Neutrophil (primary cell): ENCODE measurements around the gene MPP2.

ENCODE experiments used
- H3K27ac ChIP-seq: fragments of 200-600 bp; sonication (generic); 2 replicates; pipeline ENCODE4 v1.5.1; 2016; ENCODE audit warnings: mild to moderate bottlenecking, moderate library complexity
- H3K27me3 ChIP-seq: fragments of 200-600 bp; sonication (generic); 2 replicates; pipeline ENCODE4 v1.6.0; 2016; ENCODE audit warnings: mild to moderate bottlenecking
- H3K36me3 ChIP-seq: fragments of 200-600 bp; sonication (generic); 2 replicates; pipeline ENCODE4 v1.5.1; 2017
- H3K4me1 ChIP-seq, 2 experiments: fragments of 200-600 bp in 1 of 2; sonication (generic) in 1 of 2; 1 replicate in 1 of 2; 2 replicates in 1 of 2; pipeline versions ENCODE4 v1.5.1 to v1.6.1; 2013 to 2016; ENCODE audit warnings: low read depth in 1 of 2, low read length in 1 of 2, mild to moderate bottlenecking in 1 of 2, moderate library complexity in 1 of 2; ENCODE audit not compliant: control insufficient read depth in 1 of 2, insufficient read depth in 1 of 2
- H3K4me3 ChIP-seq, 2 experiments: fragments of 200-600 bp in 1 of 2; sonication (generic) in 1 of 2; 1 replicate in 1 of 2; 2 replicates in 1 of 2; pipeline ENCODE4 v1.5.1; 2013 to 2016; ENCODE audit warnings: low read depth in 1 of 2, low read length in 1 of 2, mild to moderate bottlenecking in 1 of 2, moderate library complexity in 1 of 2
- H3K9me3 ChIP-seq: fragments of 200-600 bp; sonication (generic); 2 replicates; pipeline ENCODE4 v1.5.1; 2016
- TF ChIP-seq, protein P1 (sequence below): fragments of 200-600 bp; sonication (generic); IDR thresholded peaks from 2 replicates; pipeline ENCODE4 v1.5.1; 2016; ENCODE audit warnings: antibody characterized with exemption

MPP2 gene

DNA sequence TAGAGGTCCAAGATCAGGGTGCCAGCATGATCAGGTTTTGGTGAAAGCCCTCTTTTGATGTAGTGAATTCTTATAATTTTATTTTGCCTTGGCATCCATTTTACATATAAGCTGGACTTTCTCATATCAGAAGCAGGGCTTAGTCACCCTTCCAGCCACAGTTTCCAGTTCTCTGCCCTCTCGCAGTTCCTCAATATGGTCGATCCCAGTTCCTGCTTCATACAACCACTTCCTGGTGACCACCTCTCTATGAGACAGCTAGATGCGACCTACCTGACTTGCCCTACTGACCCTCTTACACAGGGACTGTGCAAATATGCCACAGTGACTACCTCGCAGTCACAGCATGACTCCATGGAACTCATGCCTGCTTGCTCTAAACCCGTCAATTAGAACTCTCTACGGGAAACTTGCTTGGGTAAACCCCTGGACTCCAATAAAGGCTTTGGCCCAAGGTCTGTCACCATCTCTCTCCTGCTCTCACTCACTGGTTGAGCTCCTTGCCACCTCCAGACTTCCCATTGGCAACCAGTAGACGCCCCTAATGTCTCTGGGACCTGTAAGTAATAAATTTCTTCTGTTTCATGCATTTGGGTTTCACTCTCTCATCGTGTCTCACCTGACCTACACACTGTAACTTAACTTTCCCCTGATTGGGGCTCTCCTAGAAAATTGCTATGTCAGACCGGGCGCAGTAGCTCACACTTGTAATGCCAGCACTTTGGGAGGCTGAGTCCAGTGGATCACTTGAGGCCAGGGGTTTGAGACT is 38.9 kb downstream of the MPP2 start:
- TF ChIP-seq, protein P1, sequence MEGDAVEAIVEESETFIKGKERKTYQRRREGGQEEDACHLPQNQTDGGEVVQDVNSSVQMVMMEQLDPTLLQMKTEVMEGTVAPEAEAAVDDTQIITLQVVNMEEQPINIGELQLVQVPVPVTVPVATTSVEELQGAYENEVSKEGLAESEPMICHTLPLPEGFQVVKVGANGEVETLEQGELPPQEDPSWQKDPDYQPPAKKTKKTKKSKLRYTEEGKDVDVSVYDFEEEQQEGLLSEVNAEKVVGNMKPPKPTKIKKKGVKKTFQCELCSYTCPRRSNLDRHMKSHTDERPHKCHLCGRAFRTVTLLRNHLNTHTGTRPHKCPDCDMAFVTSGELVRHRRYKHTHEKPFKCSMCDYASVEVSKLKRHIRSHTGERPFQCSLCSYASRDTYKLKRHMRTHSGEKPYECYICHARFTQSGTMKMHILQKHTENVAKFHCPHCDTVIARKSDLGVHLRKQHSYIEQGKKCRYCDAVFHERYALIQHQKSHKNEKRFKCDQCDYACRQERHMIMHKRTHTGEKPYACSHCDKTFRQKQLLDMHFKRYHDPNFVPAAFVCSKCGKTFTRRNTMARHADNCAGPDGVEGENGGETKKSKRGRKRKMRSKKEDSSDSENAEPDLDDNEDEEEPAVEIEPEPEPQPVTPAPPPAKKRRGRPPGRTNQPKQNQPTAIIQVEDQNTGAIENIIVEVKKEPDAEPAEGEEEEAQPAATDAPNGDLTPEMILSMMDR, result no peak
- no peaks in the 10 kb centered on the region for H3K9me3 ChIP-seq
- no peaks in the 10 kb centered on the region for H3K4me1 ChIP-seq
- H3K36me3 ChIP-seq, result no peaks in the 10 kb centered on the region
- peaks cover 13% of the 10 kb centered on the region for H3K27me3 ChIP-seq
- no peak overlapping the region for H3K4me3 ChIP-seq
- no peak overlapping the region for H3K27ac ChIP-seq

DNA sequence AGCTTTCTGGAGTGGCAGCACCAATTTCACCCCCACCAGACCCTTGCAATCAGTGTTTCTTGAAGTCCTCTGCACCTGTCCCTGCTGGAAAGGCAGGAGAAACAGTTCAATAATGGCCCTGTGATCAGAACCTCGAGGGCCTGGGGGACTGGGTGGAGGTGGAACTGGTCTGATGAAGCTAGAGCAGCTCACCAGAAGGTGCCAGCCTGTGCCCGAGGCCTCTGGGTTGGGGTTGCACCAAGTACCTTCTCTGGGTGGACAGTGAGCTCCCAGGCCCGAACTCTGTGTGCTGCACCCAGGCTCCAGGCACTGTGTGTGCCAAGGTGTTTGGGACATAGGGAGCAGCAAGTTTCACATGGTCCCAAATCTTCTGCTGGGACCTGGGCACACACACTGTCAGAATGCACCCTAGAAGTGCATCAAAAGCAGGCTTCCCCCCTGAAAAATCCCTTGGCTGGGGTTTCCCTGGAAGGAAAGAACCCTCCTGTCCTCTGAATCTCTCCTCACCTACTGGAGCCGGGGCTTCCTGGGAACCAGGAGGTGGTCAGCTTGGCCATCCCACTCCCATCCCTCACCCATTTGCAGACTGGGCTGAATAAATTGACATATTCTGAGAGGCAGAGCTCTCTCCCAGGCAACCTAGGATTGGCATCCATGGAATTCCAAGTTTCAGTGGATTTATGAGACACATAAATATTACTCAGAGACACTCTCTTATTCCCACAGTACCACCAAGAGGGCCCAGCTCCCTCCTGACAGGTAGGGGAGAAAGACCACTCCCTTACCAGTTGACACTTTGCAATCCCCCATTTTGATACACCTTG is 43.0 kb downstream of the MPP2 start:
- Histone ChIP-seq H3K36me3 (no peaks in the 10 kb centered on the region), H3K4me3 (no peak overlapping the region), H3K27me3 (no peaks in the 10 kb centered on the region), H3K4me1 (no peaks in the 10 kb centered on the region), H3K27ac (no peak overlapping the region), H3K9me3 (no peaks in the 10 kb centered on the region)
- TF ChIP-seq, protein P1, result no peak

DNA sequence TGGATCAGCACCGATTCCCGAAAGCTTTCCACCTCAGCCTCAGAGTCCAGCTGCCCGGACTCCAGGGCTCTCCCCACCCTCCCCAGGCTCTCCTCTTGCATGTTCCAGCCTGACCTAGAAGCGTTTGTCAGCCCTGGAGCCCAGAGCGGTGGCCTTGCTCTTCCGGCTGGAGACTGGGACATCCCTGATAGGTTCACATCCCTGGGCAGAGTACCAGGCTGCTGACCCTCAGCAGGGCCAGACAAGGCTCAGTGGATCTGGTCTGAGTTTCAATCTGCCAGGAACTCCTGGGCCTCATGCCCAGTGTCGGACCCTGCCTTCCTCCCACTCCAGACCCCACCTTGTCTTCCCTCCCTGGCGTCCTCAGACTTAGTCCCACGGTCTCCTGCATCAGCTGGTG is 45.4 kb downstream of the MPP2 start:
- TF ChIP-seq, protein P1, result no peak
- peaks cover 14% of the 10 kb centered on the region for H3K27me3 ChIP-seq
- no peaks in the 10 kb centered on the region for H3K4me1 ChIP-seq
- H3K9me3 ChIP-seq, result no peaks in the 10 kb centered on the region
- no peaks in the 10 kb centered on the region for H3K36me3 ChIP-seq
- no peak overlapping the region for H3K27ac ChIP-seq
- no peak overlapping the region for H3K4me3 ChIP-seq

DNA sequence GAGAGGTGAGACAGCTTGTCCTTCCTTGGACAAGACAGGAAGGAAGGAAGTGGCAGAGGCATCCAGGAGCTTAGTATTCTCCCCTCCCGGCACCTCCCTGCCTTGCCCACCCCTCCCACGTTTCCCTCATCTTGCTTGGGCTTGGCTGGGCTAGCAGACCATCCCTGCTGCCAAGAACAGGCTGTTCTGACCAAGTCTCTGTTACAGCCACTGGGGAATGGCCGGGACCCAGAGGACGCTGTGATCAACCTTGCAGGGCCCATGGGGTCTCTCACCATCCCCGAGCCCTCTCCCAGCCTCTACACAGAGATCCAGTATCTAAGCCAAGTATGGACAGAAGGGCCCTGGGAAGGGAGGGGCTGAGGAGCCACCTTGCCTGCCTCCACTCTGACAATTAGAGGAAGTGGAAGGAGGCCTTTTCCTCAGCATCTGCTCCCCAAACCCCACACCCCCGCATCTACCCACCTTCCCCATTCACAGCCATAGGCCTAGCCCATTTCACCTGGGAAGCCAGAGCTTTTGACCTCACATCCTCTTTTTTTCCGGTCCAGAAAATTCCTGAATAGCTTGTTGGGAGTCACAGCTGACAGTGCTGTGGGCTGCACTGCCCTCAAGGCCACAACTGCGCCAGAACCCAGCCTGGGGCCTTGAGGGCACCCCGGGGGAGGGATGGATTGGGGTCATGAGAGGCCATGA is 46.3 kb downstream of the MPP2 start:
- TF ChIP-seq, protein P1, result no peak
- H3K27ac ChIP-seq, result no peak overlapping the region
- no peak overlapping the region for H3K4me3 ChIP-seq
- no peaks in the 10 kb centered on the region for H3K36me3 ChIP-seq
- H3K4me1 ChIP-seq, result no peaks in the 10 kb centered on the region
- no peaks in the 10 kb centered on the region for H3K9me3 ChIP-seq
- H3K27me3 ChIP-seq, result peaks cover 16% of the 10 kb centered on the region

DNA sequence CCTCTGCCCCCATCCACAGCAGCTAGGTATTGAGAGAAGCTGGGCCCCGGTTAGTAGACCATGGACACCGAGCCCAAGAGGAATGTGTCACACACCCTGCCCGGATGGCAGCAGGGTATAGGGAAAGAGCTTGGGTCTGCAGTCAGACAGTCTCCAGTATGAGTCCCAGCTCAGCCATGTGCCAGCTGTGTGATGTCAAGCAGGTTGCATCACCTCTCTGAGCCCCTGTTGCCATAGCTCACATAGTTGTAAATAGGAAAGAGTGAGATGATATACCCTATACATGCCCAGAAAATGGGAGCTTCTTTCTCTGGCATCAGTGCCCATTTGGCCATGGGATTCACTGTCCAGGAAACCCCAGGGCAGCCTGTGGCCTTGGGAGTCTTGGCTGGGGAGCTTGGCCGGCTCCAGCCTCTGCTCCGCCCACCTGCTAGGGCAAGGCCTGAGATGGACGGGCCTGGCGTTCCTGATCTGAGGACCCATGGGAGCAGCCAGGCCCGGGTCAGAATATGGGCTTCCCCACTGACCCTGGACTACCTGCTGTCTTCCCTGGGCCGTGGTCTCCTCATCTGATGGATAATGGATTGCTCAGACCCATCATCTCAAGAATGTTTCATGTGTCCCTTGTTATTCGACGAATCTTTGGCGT is 47.1 kb downstream of the MPP2 start:
- TF ChIP-seq, protein P1, result no peak
- Histone ChIP-seq H3K27me3 (peaks cover 24% of the 10 kb centered on the region), H3K4me1 (no peaks in the 10 kb centered on the region)

More for the DNA sequence above, 47.1 kb downstream of the MPP2 start:
- no peaks in the 10 kb centered on the region for H3K36me3 ChIP-seq
- H3K9me3 ChIP-seq, result no peaks in the 10 kb centered on the region
- H3K4me3 ChIP-seq, result no peak overlapping the region
- no peak overlapping the region for H3K27ac ChIP-seq
